Gastrocnemius medialis (tissue), 4 donors: ENCODE measurements around the gene DPP10. TPM values are rescaled to one million over a fixed set of nuclear protein-coding genes. Genes with fewer than 3 reads are reported as not detected.

Source experiments
- ATAC-seq, 2 donors: fragments of 150-250 bp; one replicate each; pipeline ENCODE4 v1.9.1; 2016
- DNase-seq, 2 donors: peaks; one replicate each; pipeline ENCODE4 v3.0.0-alpha.2; 2019
- H3K27ac ChIP-seq, 4 donors: fragments of 200-600 bp; sonication (generic); 1 replicate in 1 of 4; 2 replicates in 3 of 4; pipeline ENCODE4 v1.5.1; 2016 to 2018; ENCODE audit warnings: mild to moderate bottlenecking in 2 of 4, moderate library complexity in 1 of 4
- H3K27me3 ChIP-seq, 3 donors: fragments of 200-600 bp; sonication (generic) in 2 of 3; 1 replicate in 1 of 3; 2 replicates in 2 of 3; pipeline versions ENCODE4 v1.5.1 to v1.6.0; 2016 to 2019; ENCODE audit warnings: mild to moderate bottlenecking in 1 of 3, moderate library complexity in 1 of 3
- H3K36me3 ChIP-seq, 2 donors: fragments of 200-600 bp; sonication (generic) in 1 of 2; one replicate each; pipeline ENCODE4 v1.5.1; 2017 to 2018
- H3K4me1 ChIP-seq, 2 donors: fragments of 200-600 bp; sonication (generic) in 1 of 2; one replicate each; pipeline ENCODE4 v1.5.1; 2016 to 2017; ENCODE audit warnings: mild to moderate bottlenecking in 2 of 2
- H3K4me3 ChIP-seq, 4 donors: fragments of 200-600 bp; sonication (generic) in 3 of 4; 1 replicate in 1 of 4; 2 replicates in 3 of 4; pipeline ENCODE4 v1.5.1; 2016 to 2019; ENCODE audit warnings: mild to moderate bottlenecking in 2 of 4
- H3K9me3 ChIP-seq, 3 donors: fragments of 200-600 bp; sonication (generic) in 2 of 3; 1 replicate in 1 of 3; 2 replicates in 2 of 3; pipeline ENCODE4 v1.5.1; 2016 to 2019
- POLR2A ChIP-seq, 2 donors: fragments of 450-650 bp; IDR thresholded peaks; one replicate each; pipeline ENCODE4 v1.6.1; 2017; ENCODE audit warnings: antibody characterized with exemption in 2 of 2, mild to moderate bottlenecking in 2 of 2, moderate library complexity in 2 of 2
- in situ Hi-C, 4 donors: fragments of 200-750 bp; cut with MboI; loops; one replicate each; pipeline versions ENCODE4 v1.15.0 to v1.8.0; 2017; ENCODE audit warnings: low sequenced_read_pairs in 4 of 4
- intact Hi-C: fragments of 100-400 bp; cut with DNase I; formaldehyde crosslinking; loops from one replicate; pipeline ENCODE4 v1.15.1; 2023; ENCODE audit warnings: low total_unique reads
- total RNA-seq, 4 donors: library from RNA; depleted of rRNA; stranded (reverse); fragments of >200 nt; gene quantifications; one replicate each; pipeline versions ENCODE4 v1.1.0 to v1.2.3, GENCODE V29; 2016
- TF ChIP-seq, protein P1 (sequence below), 5 experiments: fragments of 450-650 bp in 3 of 5; fragments of 200-600 bp in 2 of 5; sonication (generic) in 2 of 5; IDR thresholded peaks in 4 of 5; conservative IDR thresholded peaks in 1 of 5; 1 replicate in 4 of 5; 2 replicates in 1 of 5; pipeline ENCODE4 v1.5.1; 2016 to 2019; ENCODE audit warnings: antibody characterized with exemption in 5 of 5, mild to moderate bottlenecking in 3 of 5, moderate library complexity in 3 of 5

The DPP10 gene
- total RNA-seq, 4 donors from 2014 or later = not detected

DNA sequence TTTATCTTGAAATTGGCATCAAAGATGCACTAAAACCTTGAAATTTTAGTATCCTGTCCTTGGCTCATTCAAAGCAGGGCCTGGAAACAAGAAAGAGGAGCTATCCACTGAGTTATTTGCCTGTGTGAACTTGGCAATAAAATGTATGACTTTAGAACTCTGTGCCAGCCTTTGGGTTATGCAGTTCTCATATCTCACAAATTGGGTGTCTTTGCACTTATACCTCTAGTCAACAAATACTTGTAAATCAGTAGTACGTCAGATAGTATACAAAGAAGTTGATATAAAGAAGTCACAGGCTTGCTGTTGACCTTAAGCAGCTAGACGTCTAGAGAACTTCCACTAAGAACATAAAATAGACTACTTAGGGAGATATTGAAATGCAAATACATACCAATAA is 1331.9 kb downstream of the DPP10 start:
- no peaks in the 10 kb centered on the region for H3K9me3 ChIP-seq
- no peak overlapping the region for H3K27ac ChIP-seq
- in situ Hi-C loops = no loop called here
- no peak overlapping the region for H3K4me3 ChIP-seq
- H3K27me3 ChIP-seq = no peaks in the 10 kb centered on the region
- intact Hi-C loops = no loop called here
- DNase-seq (no peak), ATAC-seq (no peak)
- no peaks in the 10 kb centered on the region for H3K36me3 ChIP-seq
- TF ChIP-seq, protein P1, sequence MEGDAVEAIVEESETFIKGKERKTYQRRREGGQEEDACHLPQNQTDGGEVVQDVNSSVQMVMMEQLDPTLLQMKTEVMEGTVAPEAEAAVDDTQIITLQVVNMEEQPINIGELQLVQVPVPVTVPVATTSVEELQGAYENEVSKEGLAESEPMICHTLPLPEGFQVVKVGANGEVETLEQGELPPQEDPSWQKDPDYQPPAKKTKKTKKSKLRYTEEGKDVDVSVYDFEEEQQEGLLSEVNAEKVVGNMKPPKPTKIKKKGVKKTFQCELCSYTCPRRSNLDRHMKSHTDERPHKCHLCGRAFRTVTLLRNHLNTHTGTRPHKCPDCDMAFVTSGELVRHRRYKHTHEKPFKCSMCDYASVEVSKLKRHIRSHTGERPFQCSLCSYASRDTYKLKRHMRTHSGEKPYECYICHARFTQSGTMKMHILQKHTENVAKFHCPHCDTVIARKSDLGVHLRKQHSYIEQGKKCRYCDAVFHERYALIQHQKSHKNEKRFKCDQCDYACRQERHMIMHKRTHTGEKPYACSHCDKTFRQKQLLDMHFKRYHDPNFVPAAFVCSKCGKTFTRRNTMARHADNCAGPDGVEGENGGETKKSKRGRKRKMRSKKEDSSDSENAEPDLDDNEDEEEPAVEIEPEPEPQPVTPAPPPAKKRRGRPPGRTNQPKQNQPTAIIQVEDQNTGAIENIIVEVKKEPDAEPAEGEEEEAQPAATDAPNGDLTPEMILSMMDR (IDR thresholded peaks at IDR 0.05 in 4 of 5, conservative IDR thresholded peaks at IDR 0.05 in 1 of 5) = no peak
- H3K4me1 ChIP-seq = no peaks in the 10 kb centered on the region

DNA sequence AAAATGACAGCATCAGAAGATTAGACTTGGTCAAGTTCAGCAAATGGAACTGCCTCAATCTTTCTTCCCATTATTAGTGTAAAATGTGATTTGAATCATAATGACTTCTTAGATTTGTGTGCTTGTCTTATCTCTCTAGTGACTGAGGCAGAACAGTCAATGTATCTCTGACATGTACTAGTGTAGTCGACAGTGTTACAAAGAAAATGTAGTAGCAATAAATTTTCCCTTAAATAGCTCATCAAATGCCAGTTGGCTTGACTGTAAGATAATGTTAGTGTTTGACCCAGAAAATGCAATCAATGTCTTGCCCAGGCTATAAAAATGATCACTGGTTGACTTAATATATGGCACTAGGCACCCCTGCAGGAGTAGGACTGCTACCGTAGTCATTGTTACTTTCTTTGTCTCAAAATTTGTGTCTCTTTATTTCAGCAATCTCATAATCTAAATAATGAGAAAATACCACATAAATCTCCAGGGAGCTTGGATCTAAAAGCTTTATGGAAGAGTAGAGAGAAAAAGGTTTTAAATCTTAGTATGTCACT is 1336.7 kb downstream of the DPP10 start:
- H3K4me1 ChIP-seq = no peaks in the 10 kb centered on the region
- H3K27ac ChIP-seq = no peak overlapping the region
- DNase-seq (no peak), ATAC-seq (no peak)
- TF ChIP-seq POLR2A (IDR thresholded peaks at IDR 0.05) = no peak
- TF ChIP-seq, protein P1 (IDR thresholded peaks at IDR 0.05 in 4 of 5, conservative IDR thresholded peaks at IDR 0.05 in 1 of 5) = no peak
- no peaks in the 10 kb centered on the region for H3K36me3 ChIP-seq
- H3K27me3 ChIP-seq = no peaks in the 10 kb centered on the region
- in situ Hi-C loops (no loop called here), intact Hi-C loops (no loop called here)
- H3K4me3 ChIP-seq = no peak overlapping the region
- no peaks in the 10 kb centered on the region for H3K9me3 ChIP-seq

DNA sequence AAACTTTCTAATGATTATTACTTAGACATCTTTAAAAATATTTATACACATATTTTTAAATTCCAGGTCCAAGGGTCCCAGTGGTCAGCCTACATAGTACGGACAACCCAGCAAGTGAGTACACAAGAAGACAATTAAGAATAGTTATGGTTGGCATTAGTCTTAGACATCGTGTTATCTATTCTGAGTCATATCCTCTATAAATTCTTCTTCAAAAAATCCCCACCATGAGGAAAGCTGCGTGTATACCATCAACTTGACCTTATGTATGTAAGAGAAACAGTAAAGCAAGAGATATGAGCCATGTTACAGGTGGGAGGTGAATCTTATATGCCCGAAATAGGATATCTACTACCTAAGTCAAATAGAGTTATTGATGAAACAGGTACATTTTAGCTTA is 1339.8 kb downstream of the DPP10 start:
- DNase-seq (no peak), ATAC-seq (no peak)
- H3K36me3 ChIP-seq = no peaks in the 10 kb centered on the region
- H3K4me1 ChIP-seq = no peaks in the 10 kb centered on the region
- in situ Hi-C loops (no loop called here), intact Hi-C loops (no loop called here)
- no peak for TF ChIP-seq POLR2A (IDR thresholded peaks at IDR 0.05)
- TF ChIP-seq, protein P1 (IDR thresholded peaks at IDR 0.05 in 4 of 5, conservative IDR thresholded peaks at IDR 0.05 in 1 of 5) = no peak
- H3K4me3 ChIP-seq = no peak overlapping the region
- H3K27me3 ChIP-seq = no peaks in the 10 kb centered on the region
- no peaks in the 10 kb centered on the region for H3K9me3 ChIP-seq
- no peak overlapping the region for H3K27ac ChIP-seq

DNA sequence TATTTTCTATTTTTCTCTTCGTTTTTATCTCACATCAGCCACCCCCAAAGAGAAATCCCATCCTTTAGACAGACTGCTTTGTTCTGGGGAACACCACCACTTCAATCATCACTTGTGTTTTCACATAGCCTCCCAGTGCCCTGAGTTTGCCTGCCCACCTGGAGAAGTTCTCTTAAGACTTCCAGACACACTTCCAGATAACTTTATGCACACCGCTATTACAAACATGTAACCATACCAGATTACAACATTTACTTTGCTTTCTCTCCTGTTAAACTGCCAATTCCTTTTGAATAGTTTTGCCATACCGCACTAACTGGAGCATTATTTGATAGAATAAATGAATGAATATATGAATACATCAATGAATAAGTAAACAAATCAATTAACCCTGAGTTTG is 1353.6 kb downstream of the DPP10 start:
- no peaks in the 10 kb centered on the region for H3K36me3 ChIP-seq
- no peak overlapping the region for H3K27ac ChIP-seq
- no peak overlapping the region for H3K4me3 ChIP-seq
- TF ChIP-seq POLR2A (IDR thresholded peaks at IDR 0.05) = no peak
- TF ChIP-seq, protein P1 (IDR thresholded peaks at IDR 0.05 in 4 of 5, conservative IDR thresholded peaks at IDR 0.05 in 1 of 5) = no peak
- no peaks in the 10 kb centered on the region for H3K27me3 ChIP-seq
- in situ Hi-C loops (no loop called here), intact Hi-C loops (no loop called here)
- no peaks in the 10 kb centered on the region for H3K4me1 ChIP-seq
- no peak for ATAC-seq
- no peak for DNase-seq
- no peaks in the 10 kb centered on the region for H3K9me3 ChIP-seq

DNA sequence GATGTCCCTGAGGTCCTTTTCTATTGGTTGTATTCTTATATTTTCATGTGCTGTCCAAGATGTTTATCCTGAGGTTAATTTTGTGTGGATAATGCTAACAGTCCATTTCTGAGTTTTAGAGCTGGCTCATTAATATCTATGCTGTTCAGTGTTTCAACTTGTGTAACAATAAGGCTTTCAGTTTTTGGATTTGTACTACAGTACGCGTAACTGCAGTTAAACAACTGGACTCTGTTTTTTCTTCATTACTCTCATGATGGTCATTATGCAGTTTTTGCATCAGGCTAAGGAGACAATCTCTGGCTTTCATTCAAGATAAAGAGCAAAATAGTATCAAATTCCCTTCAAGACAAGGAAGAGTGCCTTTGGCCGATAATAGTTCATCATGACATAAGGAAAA is 1364.8 kb downstream of the DPP10 start:
- H3K4me1 ChIP-seq = no peaks in the 10 kb centered on the region
- no peak overlapping the region for H3K4me3 ChIP-seq
- H3K27me3 ChIP-seq = no peaks in the 10 kb centered on the region
- DNase-seq (no peak), ATAC-seq (no peak)
- TF ChIP-seq, protein P1 (IDR thresholded peaks at IDR 0.05 in 4 of 5, conservative IDR thresholded peaks at IDR 0.05 in 1 of 5) = no peak
- no peak for TF ChIP-seq POLR2A (IDR thresholded peaks at IDR 0.05)
- H3K27ac ChIP-seq = no peak overlapping the region
- no peaks in the 10 kb centered on the region for H3K9me3 ChIP-seq
- intact Hi-C loops = no loop called here
- no peaks in the 10 kb centered on the region for H3K36me3 ChIP-seq
- in situ Hi-C loops = no loop called here
